Heart left ventricle (tissue), 16 donors: Measurements from ENCODE around the gene PLIN4. TPM values are rescaled to one million over a fixed set of nuclear protein-coding genes. Genes with fewer than 3 reads are reported as not detected.
A peak's percentile ranks its signal among the peaks of the same experiment; 100 is the strongest.

ENCODE experiments used
- ATAC-seq, 4 donors: fragments of 200-7000 bp; cut with Tn5 transposase; one replicate each; pipeline ENCODE4 v1.9.1; 2020 to 2022; ENCODE audit warnings: moderate library complexity in 4 of 4, mild to moderate bottlenecking in 3 of 4, moderate number of reproducible peaks in 1 of 4
- DNase-seq, 5 donors: peaks; one replicate each; pipeline ENCODE4 v3.0.0-alpha.2; 2020
- H3K27ac ChIP-seq, 12 donors: fragments of 200-600 bp; sonication (generic) in 4 of 12; one replicate each; pipeline versions ENCODE4 v1.5.0 to v1.8.0; 2016 to 2022; ENCODE audit warnings: mild to moderate bottlenecking in 2 of 12
- H3K27me3 ChIP-seq, 9 donors: fragments of 200-600 bp; sonication (generic) in 2 of 9; one replicate each; pipeline versions ENCODE4 v1.5.1 to v1.8.0; 2016 to 2022; ENCODE audit warnings: mild to moderate bottlenecking in 3 of 9
- H3K36me3 ChIP-seq, 9 donors: fragments of 200-600 bp; sonication (generic) in 2 of 9; one replicate each; pipeline versions ENCODE4 v1.5.0 to v1.8.0; 2018 to 2022; ENCODE audit warnings: mild to moderate bottlenecking in 2 of 9
- H3K4me1 ChIP-seq, 12 donors: fragments of 200-600 bp; sonication (generic) in 4 of 12; one replicate each; pipeline versions ENCODE4 v1.5.0 to v1.8.0; 2016 to 2022; ENCODE audit warnings: mild to moderate bottlenecking in 3 of 12
- H3K4me3 ChIP-seq, 12 donors: fragments of 200-600 bp; sonication (generic) in 4 of 12; one replicate each; pipeline versions ENCODE4 v1.5.0 to v1.8.0; 2017 to 2022; ENCODE audit warnings: mild to moderate bottlenecking in 9 of 12, moderate library complexity in 4 of 12
- H3K9me3 ChIP-seq, 12 donors: fragments of 200-600 bp; sonication (generic) in 4 of 12; one replicate each; pipeline versions ENCODE4 v1.5.0 to v1.8.0; 2016 to 2022; ENCODE audit warnings: mild to moderate bottlenecking in 1 of 12
- POLR2A ChIP-seq, 2 donors: fragments of 450-650 bp; IDR thresholded peaks; one replicate each; pipeline ENCODE4 v1.6.1; 2017; ENCODE audit warnings: antibody characterized with exemption in 2 of 2, mild to moderate bottlenecking in 2 of 2, moderate library complexity in 2 of 2
- WGBS, 4 donors: extraction: QIAGEN DNeasy Blood & Tissue Kit in 2 of 4; methylation state at CpG; one replicate each; pipeline versions ENCODE4 v1.1.5 to v1.1.7; 2013 to 2018; 5-methylcytosine and 5-hydroxymethylcytosine counted together
- intact Hi-C, 10 donors: fragments of 100-400 bp; cut with DNase I; formaldehyde crosslinking; loops; one replicate each; pipeline versions ENCODE4 v1.11.1 to v1.14.2; 2022
- polyA plus RNA-seq, 2 donors: library from polyadenylated mRNA; stranded (reverse); fragments of 200-250 nt; gene quantifications; one replicate each; pipeline ENCODE4 v1.2.3, GENCODE V29; 2013
- total RNA-seq, 9 donors: library from RNA; depleted of rRNA in 2 of 9; stranded (reverse); fragments of >200 nt in 2 of 9; fragmentation: NEBNext Ultra II Directional in 3 of 9; extraction: Animal tissue kit (Norgen Biotek cat#: 25700) in 3 of 9; gene quantifications; one replicate each; pipeline versions ENCODE4 v1.1.0 to v1.2.4, GENCODE V29; 2016 to 2023
- TF ChIP-seq, protein P1 (sequence below), 12 donors: fragments of 200-600 bp; sonication (generic) in 4 of 12; IDR thresholded peaks; one replicate each; pipeline versions ENCODE4 v1.5.0 to v1.8.0; 2018 to 2022; ENCODE audit warnings: antibody characterized with exemption in 12 of 12, mild to moderate bottlenecking in 5 of 12
- donor health status: ischemic (EF 13 %, LVEDD 7.1; RV severe dilation, severe dysfunction).
- donor health status: healthy with polysubstance abuse.
- donor health status: DM: no; HTN: yes; CAD: no.
- donor health status: DM: no; HTN: no; CAD: no.
- donor health status: ischemic (EF 25% LVEDD 6.9; RV normal size, moderate dysfunction).
- donor health status: ischemic (EF 25% LVEDD 5.7; RV mildly dilated, moderate dysfunction).
- donor health status: healthy.
- donor health status: DM: yes; HTN: yes; CAD: no.
- donor health status: ischemic (EF 35%, LVEDD 5.7; RV mildly dilated, moderate dysfunction).
- donor health status: nonischemic (EF 11% LVEDD 7.7; RV severe dilation, severe dysfunction).
- donor health status: DM: yes; HTN: yes; CAD: no.
- donor health status: PGD.
- donor health status: ischemic (EF 29% LVEDD 5.4; RV normal size, mild dysfunction).
- donor health status: nonischemic (EF 23%, LVEDD 6.1; RV moderate dilation, normal function).

Gene PLIN4
- total and polyA plus RNA-seq, 11 donors: 55.5 to 292 (median 174) TPM

DNA sequence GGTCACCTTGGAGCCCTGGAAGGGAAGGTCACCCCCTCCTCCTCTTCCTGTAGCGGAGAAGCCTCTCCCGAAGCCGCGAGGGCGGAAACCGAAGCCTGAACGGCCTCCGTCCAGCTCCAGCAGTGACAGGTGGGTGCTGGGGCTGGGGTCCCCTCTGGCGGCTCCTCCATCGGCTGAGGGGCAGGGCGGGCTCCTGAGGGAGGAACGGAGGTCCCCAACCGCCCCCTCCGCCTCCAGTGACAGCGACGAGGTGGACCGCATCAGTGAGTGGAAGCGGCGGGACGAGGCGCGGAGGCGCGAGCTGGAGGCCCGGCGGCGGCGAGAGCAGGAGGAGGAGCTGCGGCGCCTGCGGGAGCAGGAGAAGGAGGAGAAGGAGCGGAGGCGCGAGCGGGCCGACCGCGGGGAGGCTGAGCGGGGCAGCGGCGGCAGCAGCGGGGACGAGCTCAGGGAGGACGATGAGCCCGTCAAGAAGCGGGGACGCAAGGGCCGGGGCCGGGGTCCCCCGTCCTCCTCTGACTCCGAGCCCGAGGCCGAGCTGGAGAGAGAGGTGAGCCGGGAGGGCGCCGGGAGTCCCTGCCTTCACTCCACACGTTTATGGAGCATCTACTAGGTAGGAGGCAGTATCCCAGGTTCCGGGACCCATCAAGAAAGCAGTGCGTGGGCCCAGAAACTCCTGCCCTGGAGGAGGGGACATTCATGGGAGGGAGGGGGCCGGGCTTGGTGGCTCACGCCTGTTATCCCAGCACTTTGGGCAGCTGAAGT lies 24.2 kb downstream of the PLIN4 start:
- intact Hi-C loops: no loop called here
- DNase-seq: no peak

DNA sequence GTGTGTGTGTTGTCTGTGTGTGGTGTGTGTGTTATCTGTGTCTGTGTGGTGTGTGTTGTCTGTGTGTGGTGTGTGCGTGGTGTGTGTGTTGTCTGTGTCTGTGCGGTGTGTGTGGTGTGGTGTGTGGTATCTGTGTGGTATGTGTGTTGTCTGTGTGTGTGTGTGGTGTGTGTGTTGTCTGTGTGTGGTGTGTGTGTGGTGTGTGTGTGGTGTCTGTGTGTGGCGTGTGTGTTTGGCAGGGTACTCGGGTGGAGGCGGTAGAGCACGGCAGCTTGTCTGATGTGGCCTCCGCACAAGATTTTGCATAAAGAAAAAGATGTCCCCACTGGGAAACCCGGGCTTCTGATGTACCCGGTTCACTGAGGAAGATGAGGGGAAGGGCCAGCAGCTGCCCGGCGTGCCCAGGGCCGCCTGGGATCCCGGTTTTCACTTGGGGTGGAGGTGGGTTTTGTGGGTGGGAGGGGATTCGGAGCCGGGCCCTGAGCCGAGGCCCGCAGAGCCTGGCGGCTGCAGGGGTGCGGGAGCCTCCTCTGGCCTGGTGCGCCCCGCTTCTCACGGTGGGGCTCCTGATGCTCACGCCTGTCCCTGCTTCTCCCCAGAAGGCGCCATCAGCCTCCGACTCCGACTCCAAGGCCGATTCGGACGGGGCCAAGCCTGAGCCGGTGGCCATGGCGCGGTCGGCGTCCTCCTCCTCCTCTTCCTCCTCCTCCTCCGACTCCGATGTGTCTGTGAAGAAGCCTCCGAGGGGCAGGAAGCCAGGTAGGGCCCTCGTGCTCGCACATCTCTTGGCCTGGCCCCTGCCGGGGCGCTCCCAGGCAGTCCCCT lies 25.0 kb downstream of the PLIN4 start:
- TF ChIP-seq, protein P1, sequence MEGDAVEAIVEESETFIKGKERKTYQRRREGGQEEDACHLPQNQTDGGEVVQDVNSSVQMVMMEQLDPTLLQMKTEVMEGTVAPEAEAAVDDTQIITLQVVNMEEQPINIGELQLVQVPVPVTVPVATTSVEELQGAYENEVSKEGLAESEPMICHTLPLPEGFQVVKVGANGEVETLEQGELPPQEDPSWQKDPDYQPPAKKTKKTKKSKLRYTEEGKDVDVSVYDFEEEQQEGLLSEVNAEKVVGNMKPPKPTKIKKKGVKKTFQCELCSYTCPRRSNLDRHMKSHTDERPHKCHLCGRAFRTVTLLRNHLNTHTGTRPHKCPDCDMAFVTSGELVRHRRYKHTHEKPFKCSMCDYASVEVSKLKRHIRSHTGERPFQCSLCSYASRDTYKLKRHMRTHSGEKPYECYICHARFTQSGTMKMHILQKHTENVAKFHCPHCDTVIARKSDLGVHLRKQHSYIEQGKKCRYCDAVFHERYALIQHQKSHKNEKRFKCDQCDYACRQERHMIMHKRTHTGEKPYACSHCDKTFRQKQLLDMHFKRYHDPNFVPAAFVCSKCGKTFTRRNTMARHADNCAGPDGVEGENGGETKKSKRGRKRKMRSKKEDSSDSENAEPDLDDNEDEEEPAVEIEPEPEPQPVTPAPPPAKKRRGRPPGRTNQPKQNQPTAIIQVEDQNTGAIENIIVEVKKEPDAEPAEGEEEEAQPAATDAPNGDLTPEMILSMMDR (IDR thresholded peaks at IDR 0.05): no peak
- no peak for TF ChIP-seq POLR2A (IDR thresholded peaks at IDR 0.05)
- Histone ChIP-seq H3K36me3 (peaks cover 5 to 90% (median 78%) of the 10 kb centered on the region in 9 donors), H3K9me3 (no peaks in the 10 kb centered on the region), H3K4me1 (no peaks in the 10 kb centered on the region), H3K4me3 (no peak overlapping the region), H3K27me3 (no peaks in the 10 kb centered on the region), H3K27ac (no peak overlapping the region)
- ATAC-seq (no peak), DNase-seq (peak in 1 of 5 donors; percentile 7)
- intact Hi-C loops: no loop called here
- WGBS, 4 donors: 95 to 96% (median 96%) methylated on average over 33 to 41 of the region's 41 CpGs

More for the DNA sequence above, 24.2 kb downstream of the PLIN4 start:
- Histone ChIP-seq H3K36me3 (peaks cover 5 to 90% (median 79%) of the 10 kb centered on the region in 9 donors), H3K4me1 (no peaks in the 10 kb centered on the region), H3K27ac (no peak overlapping the region), H3K4me3 (no peak overlapping the region), H3K27me3 (no peaks in the 10 kb centered on the region), H3K9me3 (no peaks in the 10 kb centered on the region)
- WGBS, 4 donors: 95 to 96% (median 95%) methylated on average over 59 to 61 of the region's 61 CpGs
- no peak for TF ChIP-seq POLR2A (IDR thresholded peaks at IDR 0.05)
- TF ChIP-seq, protein P1 (IDR thresholded peaks at IDR 0.05): no peak
- ATAC-seq: no peak

DNA sequence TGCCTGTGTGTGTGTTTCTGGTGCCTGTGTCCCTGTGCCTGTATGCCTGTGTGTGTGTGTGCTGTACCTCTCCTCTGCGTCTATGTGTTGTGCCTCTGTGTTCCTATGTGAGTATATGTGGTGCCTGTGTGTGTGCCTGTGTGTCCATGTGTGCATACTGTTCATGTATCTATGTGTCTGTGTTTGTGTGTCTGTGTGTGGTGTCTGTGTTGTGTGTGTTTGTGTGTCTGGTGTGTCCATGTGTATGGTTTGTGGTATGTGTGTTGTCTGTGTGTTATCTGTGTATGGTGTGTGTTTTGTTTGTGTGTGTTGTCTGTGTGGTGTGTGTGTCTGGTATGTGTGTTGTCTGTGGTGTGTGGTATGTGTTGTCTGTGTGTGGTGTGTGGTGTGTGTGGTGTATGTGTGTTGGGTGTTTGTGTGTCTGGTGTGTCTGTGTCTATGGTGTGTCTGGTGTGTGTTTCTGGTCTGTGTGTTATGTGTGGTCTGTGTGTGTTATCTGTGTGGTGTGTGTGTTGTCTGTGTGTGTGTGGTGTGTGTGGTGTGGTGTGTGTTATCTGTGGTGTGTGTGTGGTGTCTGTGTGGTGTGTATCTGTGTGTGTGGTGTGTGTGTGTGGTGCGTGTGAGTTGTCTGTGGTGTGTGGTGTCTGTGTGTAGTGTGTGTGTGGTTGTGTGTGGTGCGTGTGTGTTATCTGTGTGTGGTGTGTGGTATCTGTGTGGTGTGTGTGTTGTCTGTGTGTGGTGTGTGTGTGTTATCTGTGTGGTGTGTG lies 25.8 kb downstream of the PLIN4 start:
- H3K9me3 ChIP-seq: no peaks in the 10 kb centered on the region
- H3K27ac ChIP-seq: no peak overlapping the region
- TF ChIP-seq, protein P1 (IDR thresholded peaks at IDR 0.05): no peak
- TF ChIP-seq POLR2A (IDR thresholded peaks at IDR 0.05): no peak
- peaks cover 0 to 84% (median 70%) of the 10 kb centered on the region in 9 donors for H3K36me3 ChIP-seq
- DNase-seq: no peak
- intact Hi-C loops: no loop called here
- H3K4me3 ChIP-seq: no peak overlapping the region
- 95 to 100% (median 98%) methylated on average over 3 of the region's 3 CpGs for WGBS, 4 donors
- H3K4me1 ChIP-seq: no peaks in the 10 kb centered on the region
- no peak for ATAC-seq
- no peaks in the 10 kb centered on the region for H3K27me3 ChIP-seq
